Stimulated activated CD8-positive, alpha-beta memory T cell treated with anti-CD3 and anti-CD28 coated beads, Interleukin-12 subunit alpha, Interleukin-12 subunit beta, amount 100 ng/mL, for 4 hours (primary cell): ENCODE results near the gene TRIM17.

Experiments
- DNase-seq: peaks from one replicate; pipeline ENCODE4 v3.0.0-alpha.2; 2020; ENCODE audit warnings: low read depth

The TRIM17 gene

GRCh38 chr1:228366866-228367741, 49.6 kb downstream of the TRIM17 start:
- no peak for DNase-seq

GRCh38 chr1:228366062-228366865, 50.4 kb downstream of the TRIM17 start:
- no peak for DNase-seq

GRCh38 chr1:228365271-228366061, 51.2 kb downstream of the TRIM17 start:
- DNase-seq, result no peak

GRCh38 chr1:228364706-228365213, 51.9 kb downstream of the TRIM17 start:
- DNase-seq, result no peak

- no peak for DNase-seq
These were observed 52.5 kb downstream of the TRIM17 start for GRCh38 chr1:228364068-228364705.

GRCh38 chr1:228363686-228364067, 53.0 kb downstream of the TRIM17 start:
- no peak for DNase-seq

GRCh38 chr1:228362884-228363450, 53.7 kb downstream of the TRIM17 start:
- DNase-seq, result no peak

- DNase-seq, result no peak
These were observed 54.3 kb downstream of the TRIM17 start for GRCh38 chr1:228362141-228362883.

- no peak for DNase-seq
These were observed 55.1 kb downstream of the TRIM17 start for GRCh38 chr1:228361314-228362140.

- no peak for DNase-seq
These were observed 55.9 kb downstream of the TRIM17 start for GRCh38 chr1:228360533-228361313.

- DNase-seq, result no peak
These were observed 56.8 kb downstream of the TRIM17 start for GRCh38 chr1:228359613-228360532.

- no peak for DNase-seq
These were observed 57.7 kb downstream of the TRIM17 start for GRCh38 chr1:228358764-228359612.

- no peak for DNase-seq
These were observed 58.5 kb downstream of the TRIM17 start for GRCh38 chr1:228358039-228358763.
